Stimulated activated CD8-positive, alpha-beta memory T cell treated with anti-CD3 and anti-CD28 coated beads, Interleukin-4, amount 100 ng/mL, for 48 hours (primary cell): ENCODE measurements around the gene AGAP9.
"Not testable (repeated sequence)": the region's sequence is repeated elsewhere in the genome, so short reads cannot be mapped to it uniquely, and the experiment has no call there.

ENCODE experiments used
- DNase-seq: peaks from one replicate; pipeline ENCODE4 v3.0.0-alpha.2; 2020

The AGAP9 gene

GRCh38 chr10:47523475-47523874 is at the start of gene AGAP9:
Gene AGAP9, minus strand, starts transcription at chr10:47523638. Its CDS starts 112 bp downstream, at chr10:47523526.
- not testable (repeated sequence) for DNase-seq

GRCh38 chr10:47571138-47571912 is 47.9 kb upstream of the AGAP9 start:
- DNase-seq: not testable (repeated sequence)

DNA sequence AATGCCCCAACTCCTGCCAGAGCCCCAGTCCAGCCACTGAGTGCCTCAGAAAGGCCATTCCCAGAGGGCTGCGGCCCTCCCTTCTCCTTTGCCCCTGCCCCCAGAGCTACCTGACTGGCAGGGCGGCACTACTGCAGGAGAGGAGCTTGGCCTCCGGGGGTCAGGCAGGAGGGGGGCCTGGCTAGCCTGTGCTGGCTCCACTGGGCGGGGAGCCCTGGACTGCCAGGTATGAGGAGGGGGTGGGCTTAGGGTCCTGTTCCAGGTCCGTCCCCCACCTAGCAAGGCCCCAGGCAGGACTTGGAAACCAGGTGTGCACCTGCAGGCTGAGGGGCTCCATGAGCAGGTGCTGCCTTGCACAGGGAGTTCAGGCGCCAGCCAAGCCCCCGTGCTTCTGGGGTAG is 43.3 kb upstream of the AGAP9 start:
- not testable (repeated sequence) for DNase-seq

- not testable (repeated sequence) for DNase-seq
Measured at GRCh38 chr10:47566108-47566699, 42.8 kb upstream of the AGAP9 start.

DNA sequence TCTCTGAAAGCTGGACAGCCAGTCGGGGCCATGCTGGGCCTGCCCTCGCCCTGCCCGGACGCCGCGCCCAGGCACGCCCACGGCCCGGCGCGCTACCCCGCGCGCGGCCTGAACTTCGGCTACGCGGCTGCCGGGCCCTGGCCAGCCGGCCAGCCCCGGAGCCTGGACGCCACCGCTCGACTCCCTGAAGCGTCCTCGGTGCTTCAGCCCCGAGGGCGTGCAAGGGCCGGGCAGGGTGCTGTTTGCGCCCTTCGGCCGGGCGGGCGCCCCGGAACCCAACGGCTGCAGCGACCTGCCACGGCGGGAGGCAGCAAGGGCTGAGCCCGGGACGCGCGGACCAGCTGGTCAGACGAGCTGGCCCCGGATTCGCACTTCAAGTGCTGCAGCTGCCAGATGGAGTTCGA is 42.1 kb upstream of the AGAP9 start:
- DNase-seq: not testable (repeated sequence)

GRCh38 chr10:47564953-47565352 is 41.5 kb upstream of the AGAP9 start:
- not testable (repeated sequence) for DNase-seq

- not testable (repeated sequence) for DNase-seq
Measured at GRCh38 chr10:47564318-47564717, 40.9 kb upstream of the AGAP9 start.

GRCh38 chr10:47560452-47560851 is 37.0 kb upstream of the AGAP9 start:
- DNase-seq: not testable (repeated sequence)

DNA sequence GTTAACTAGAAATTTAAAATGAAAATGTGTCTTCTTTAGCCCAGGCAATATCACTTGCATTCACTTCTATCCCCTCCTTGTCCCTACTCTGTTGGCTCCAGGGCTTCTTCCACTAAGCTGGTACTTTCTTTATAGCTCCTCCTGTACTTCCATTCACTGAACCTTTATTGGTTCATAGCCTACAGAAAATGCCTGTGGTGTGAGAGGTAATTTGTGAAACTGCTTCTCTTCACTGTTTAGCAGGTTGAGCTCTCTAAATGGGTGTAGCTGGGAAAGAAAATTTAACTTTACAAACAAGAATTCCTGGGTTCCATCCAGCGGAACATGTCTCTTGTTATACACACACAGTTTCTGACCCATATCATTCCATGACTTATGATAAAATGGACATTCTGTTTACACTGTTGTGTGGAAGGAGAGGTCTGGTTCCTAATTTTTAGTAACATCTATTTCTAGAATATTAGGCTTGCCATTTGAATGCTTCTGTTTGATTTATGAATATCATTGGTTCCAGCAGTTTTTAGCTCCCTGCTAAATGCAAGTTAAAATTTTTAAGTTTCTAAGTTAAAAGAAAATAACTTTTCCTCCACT is 36.4 kb upstream of the AGAP9 start:
- not testable (repeated sequence) for DNase-seq

GRCh38 chr10:47558109-47558508 is 34.7 kb upstream of the AGAP9 start:
- DNase-seq: not testable (repeated sequence)

DNA sequence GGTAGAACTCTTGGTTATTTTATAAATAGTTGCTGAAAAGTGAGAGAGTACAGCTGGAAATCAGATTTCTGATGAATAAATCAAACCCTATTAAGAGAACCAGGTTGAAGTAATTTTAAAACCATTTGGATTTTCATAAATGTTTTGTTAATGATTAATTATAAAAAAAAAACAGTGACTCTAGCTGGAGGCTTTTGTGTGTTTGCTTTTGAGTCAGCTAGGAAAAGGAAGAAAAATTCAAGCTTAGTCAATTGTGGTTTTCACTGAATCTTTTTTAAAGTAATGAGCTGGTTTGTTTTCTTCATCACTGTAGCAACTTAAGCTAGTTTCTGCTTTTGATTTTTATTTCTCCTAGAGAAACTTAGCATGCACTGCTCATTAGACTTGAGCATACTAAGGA is 34.2 kb upstream of the AGAP9 start:
- not testable (repeated sequence) for DNase-seq

GRCh38 chr10:47555334-47555733 is 31.9 kb upstream of the AGAP9 start:
- not testable (repeated sequence) for DNase-seq

- not testable (repeated sequence) for DNase-seq
Measured at GRCh38 chr10:47554552-47554951, 31.1 kb upstream of the AGAP9 start.

- peak; percentile 38 for DNase-seq
Measured at GRCh38 chr10:47553860-47554247, 30.4 kb upstream of the AGAP9 start.

- peak; percentile 90 for DNase-seq
Measured at GRCh38 chr10:47553214-47553859, 29.9 kb upstream of the AGAP9 start.

DNA sequence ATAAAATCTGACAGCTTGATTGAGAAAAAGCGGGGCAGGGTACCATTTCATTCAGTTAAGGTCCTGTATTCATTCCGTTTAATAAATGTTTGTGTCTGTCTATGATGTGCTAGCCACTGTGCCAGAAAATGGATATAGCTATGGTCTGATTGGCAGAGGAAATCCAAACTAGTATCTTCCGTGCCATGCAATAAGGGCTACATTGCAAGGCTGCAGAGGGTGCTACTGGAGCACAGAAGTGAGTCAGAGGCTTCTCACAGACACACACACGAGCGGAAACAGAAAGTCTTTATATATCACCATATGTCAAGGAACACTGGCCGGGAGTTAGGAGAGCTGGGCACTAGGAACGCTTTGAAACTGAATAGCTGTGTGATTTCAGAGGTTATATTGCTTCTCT is 29.3 kb upstream of the AGAP9 start:
- peak; percentile 54 for DNase-seq

DNA sequence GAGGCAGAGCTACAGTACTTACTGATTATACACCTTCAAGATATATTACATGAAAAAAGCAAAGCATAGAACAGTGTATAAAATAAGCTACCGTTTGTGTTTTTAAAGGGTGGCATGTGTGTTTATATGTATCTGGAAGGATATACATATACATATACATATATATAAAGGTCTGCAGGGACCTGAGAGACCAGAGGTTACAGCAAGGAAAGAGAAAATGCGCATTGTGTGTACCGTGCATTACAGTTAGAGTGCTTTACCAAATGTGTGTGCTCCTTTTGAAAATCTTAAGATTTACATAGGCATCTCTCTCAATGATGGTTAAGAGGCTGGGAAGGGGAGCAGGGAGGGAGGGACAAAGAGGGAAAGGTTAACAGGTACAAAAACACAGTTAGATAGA is 23.8 kb upstream of the AGAP9 start:
- DNase-seq: not testable (repeated sequence)

DNA sequence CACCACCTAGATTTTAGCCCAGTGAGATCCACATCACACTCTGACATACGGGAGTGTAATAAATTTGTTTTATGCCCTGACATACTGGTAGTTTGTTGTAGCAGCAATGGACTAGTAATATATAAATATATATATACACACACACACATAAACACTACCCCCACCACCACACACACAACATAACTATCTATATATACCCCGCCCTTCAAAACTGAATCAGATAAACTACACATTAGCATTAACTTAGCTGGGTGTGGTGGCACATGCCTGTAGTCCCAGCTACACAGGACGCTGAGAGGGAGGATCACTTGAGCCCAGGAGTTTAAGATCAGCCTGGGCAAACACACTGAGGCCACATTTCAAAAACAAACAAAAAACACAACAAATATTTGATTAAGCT is 13.0 kb upstream of the AGAP9 start:
- DNase-seq: not testable (repeated sequence)

GRCh38 chr10:47502313-47502712 is 21.1 kb downstream of the AGAP9 start:
- not testable (repeated sequence) for DNase-seq

DNA sequence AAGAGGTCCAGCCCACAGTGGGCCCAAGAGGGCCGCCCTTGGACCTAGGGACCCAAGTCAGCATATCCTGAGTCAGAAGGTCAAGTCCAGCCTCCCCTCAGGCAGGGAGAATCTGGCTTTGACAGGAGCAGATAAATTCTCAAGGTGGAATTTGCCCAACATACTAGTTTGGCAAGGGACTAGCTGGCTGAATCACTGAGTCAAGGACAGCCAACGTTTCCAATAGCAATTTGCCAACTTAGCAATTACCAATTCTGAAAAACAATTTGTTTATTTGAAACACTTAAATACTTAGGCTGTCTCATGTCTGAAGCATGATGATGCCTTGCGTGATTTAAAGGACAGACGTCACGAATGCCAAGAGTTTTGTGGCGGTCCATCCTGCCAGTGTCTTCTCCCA is 29.2 kb downstream of the AGAP9 start:
- DNase-seq: not testable (repeated sequence)

DNA sequence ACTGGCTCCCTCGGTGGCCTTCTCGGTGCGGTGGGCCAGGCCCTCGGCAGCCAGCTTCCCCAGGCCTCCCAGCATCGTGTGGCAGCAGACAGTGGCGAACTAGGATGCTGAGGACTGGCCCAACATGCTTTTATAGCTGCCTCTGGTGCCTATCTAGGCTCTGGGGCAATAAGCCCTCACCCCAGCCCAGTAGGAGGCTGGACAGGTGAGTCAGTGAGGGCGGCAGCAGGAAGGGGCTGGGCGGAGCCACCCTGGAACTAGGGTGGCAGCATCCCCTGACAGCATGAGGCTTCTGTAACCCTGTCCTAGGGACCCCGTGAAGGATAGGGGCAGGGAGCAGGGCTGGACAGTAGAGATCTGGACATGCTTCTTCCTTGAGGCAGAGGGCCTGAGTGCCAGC is 31.8 kb downstream of the AGAP9 start, which contains the start of gene FAM25G:
FAM25G (minus strand) TSS at position 101 of the 400 bp plus-strand sequence; CDS start at position 75, 26 bp downstream.
- not testable (repeated sequence) for DNase-seq

DNA sequence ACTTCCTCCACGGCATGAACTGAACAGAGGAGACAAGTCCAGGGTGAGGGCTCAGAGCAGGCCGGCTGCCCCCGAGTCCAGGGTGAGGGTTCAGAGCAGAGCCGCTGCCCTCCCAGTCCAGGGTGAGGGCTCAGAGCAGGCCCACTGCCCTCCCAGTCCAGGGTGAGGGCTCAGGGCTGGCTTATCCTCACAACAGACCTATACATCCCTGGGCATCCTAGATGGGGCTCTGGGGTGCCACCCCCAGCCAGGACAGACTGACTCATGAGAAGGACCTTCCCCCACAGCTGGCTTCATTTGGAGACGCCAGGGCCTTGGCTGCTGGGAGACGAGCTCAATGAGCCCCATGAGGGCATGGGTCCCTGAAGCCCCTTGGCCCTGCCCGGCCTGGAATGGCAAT is 33.8 kb downstream of the AGAP9 start:
- DNase-seq: not testable (repeated sequence)

DNA sequence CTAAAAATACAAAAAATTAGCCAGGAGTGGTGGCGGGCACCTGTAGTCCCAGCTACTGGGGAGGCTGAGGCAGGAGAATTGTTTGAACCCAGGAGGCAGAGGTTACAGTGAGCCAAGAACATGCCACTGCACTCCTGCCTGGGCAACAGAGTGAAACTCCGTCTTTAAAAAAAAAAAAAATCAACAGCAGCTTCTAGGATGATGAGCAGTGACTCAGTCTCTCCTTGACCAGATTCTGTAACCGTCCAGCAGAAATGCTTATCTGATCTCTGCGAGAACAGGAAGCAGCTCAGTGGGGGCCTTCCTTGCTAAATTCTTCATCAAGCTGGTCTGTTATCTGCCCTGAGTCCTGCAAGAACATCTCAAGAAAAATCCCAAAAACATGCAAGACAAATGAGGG is 37.5 kb downstream of the AGAP9 start:
- DNase-seq: not testable (repeated sequence)
